Body of pancreas (tissue), 4 donors: Measurements from ENCODE around the gene KCNAB1. TPM values are rescaled to one million over a fixed set of nuclear protein-coding genes. Genes with fewer than 3 reads are reported as not detected.

Experiments
- ATAC-seq: fragments of 150-250 bp; one replicate; pipeline ENCODE4 v1.9.1; 2016
- DNase-seq, 4 donors: peaks; one replicate each; pipeline ENCODE4 v3.0.0-alpha.2; 2019
- H3K27ac ChIP-seq, 4 donors: fragments of 200-600 bp; sonication (generic); 1 replicate in 3 of 4; 2 replicates in 1 of 4; pipeline versions ENCODE4 v1.5.1 to v1.6.1; 2016 to 2019; ENCODE audit warnings: mild to moderate bottlenecking in 1 of 4, mixed read lengths in 1 of 4, moderate library complexity in 1 of 4
- H3K27me3 ChIP-seq, 2 donors: fragments of 200-600 bp; sonication (generic); one replicate each; pipeline ENCODE4 v1.6.0; 2016; ENCODE audit warnings: mild to moderate bottlenecking in 1 of 2
- H3K36me3 ChIP-seq, 2 donors: fragments of 200-600 bp; sonication (generic); replicated peaks in 1 of 2; 2 replicates each; pipeline ENCODE4 v1.5.1; 2016; ENCODE audit warnings: low read depth in 2 of 2; ENCODE audit not compliant: insufficient read depth in 1 of 2
- H3K4me1 ChIP-seq: fragments of 200-600 bp; sonication (generic); one replicate; pipeline ENCODE4 v1.6.0; 2016
- H3K4me3 ChIP-seq, 2 donors: fragments of 200-600 bp; sonication (generic); 1 replicate in 1 of 2; 2 replicates in 1 of 2; pipeline ENCODE4 v1.5.1; 2016 to 2019
- H3K9me3 ChIP-seq, 3 donors: fragments of 200-600 bp; sonication (generic); 1 replicate in 2 of 3; 2 replicates in 1 of 3; pipeline ENCODE4 v1.5.1; 2016
- CTCF ChIP-seq, 7 experiments: fragments of 450-650 bp in 4 of 7; fragments of 200-600 bp in 3 of 7; sonication (generic) in 3 of 7; IDR thresholded peaks; one replicate each; pipeline ENCODE4 v1.5.1; 2016 to 2019; ENCODE audit warnings: antibody characterized with exemption in 7 of 7
- POLR2A ChIP-seq, 3 donors: fragments of 450-650 bp; IDR thresholded peaks; one replicate each; pipeline ENCODE4 v1.6.1; 2016; ENCODE audit warnings: antibody characterized with exemption in 3 of 3, mild to moderate bottlenecking in 2 of 3
- WGBS, 2 donors: methylation state at CpG; one replicate each; pipeline ENCODE4 v1.1.5; 2017; 5-methylcytosine and 5-hydroxymethylcytosine counted together
- intact Hi-C: fragments of 100-400 bp; cut with DNase I; formaldehyde crosslinking; loops from one replicate; pipeline ENCODE4 v1.15.1; 2023
- total RNA-seq, 2 donors: library from RNA; depleted of rRNA; stranded (reverse); fragments of >200 nt; gene quantifications; one replicate each; pipeline ENCODE4 v1.1.0, GENCODE V29; 2016

The KCNAB1 gene
- total RNA-seq, 2 donors from 2014 or later, result 5.2 to 5.3 TPM

- Histone ChIP-seq H3K36me3 (no peaks in the 10 kb centered on the region), H3K4me1 (no peaks in the 10 kb centered on the region), H3K27ac (no peak overlapping the region), H3K9me3 (no peaks in the 10 kb centered on the region), H3K4me3 (no peak overlapping the region), H3K27me3 (no peaks in the 10 kb centered on the region)
- WGBS, 2 donors, result 47 to 51% methylated on average over 2 of the region's 2 CpGs
- TF ChIP-seq POLR2A (IDR thresholded peaks at IDR 0.05), result no peak
- TF ChIP-seq CTCF (IDR thresholded peaks at IDR 0.05), result no peak
- intact Hi-C loops, result no loop called here
- ATAC-seq, result no peak
- DNase-seq, result no peak
Measured at GRCh38 chr3:156511987-156512677, 391.8 kb downstream of the KCNAB1 start.

- Histone ChIP-seq H3K36me3 (no peaks in the 10 kb centered on the region), H3K4me3 (no peak overlapping the region), H3K27ac (no peak overlapping the region), H3K4me1 (no peaks in the 10 kb centered on the region), H3K27me3 (no peaks in the 10 kb centered on the region), H3K9me3 (no peaks in the 10 kb centered on the region)
- no peak for TF ChIP-seq POLR2A (IDR thresholded peaks at IDR 0.05)
- TF ChIP-seq CTCF (IDR thresholded peaks at IDR 0.05), result no peak
- ATAC-seq, result no peak
- intact Hi-C loops, result no loop called here
- 38 to 64% methylated on average over 5 of the region's 5 CpGs for WGBS, 2 donors
- DNase-seq, result no peak
Measured at GRCh38 chr3:156513619-156514018, 393.2 kb downstream of the KCNAB1 start.

GRCh38 chr3:156516284-156516683 is 395.9 kb downstream of the KCNAB1 start:
- intact Hi-C loops, result no loop called here
- Histone ChIP-seq H3K4me3 (no peak overlapping the region), H3K36me3 (no peaks in the 10 kb centered on the region), H3K9me3 (no peaks in the 10 kb centered on the region), H3K4me1 (no peaks in the 10 kb centered on the region), H3K27ac (no peak overlapping the region), H3K27me3 (no peaks in the 10 kb centered on the region)
- DNase-seq (peak in 2 of 4 donors; percentile 22 to 35), ATAC-seq (no peak)
- 59 to 73% methylated on average over 3 of the region's 3 CpGs for WGBS, 2 donors
- no peak for TF ChIP-seq POLR2A (IDR thresholded peaks at IDR 0.05)
- TF ChIP-seq CTCF (IDR thresholded peaks at IDR 0.05), result no peak

- WGBS, 2 donors, result 61 to 66% methylated on average over 1 of the region's 1 CpG
- peak; percentile 30 for ATAC-seq
- Histone ChIP-seq H3K27ac (no peak overlapping the region), H3K9me3 (no peaks in the 10 kb centered on the region), H3K36me3 (no peaks in the 10 kb centered on the region), H3K27me3 (no peaks in the 10 kb centered on the region), H3K4me1 (no peaks in the 10 kb centered on the region), H3K4me3 (no peak overlapping the region)
- no peak for TF ChIP-seq CTCF (IDR thresholded peaks at IDR 0.05)
- no peak for TF ChIP-seq POLR2A (IDR thresholded peaks at IDR 0.05)
- DNase-seq, result no peak
- intact Hi-C loops, result no loop called here
Measured at GRCh38 chr3:156516961-156517360, 396.6 kb downstream of the KCNAB1 start.

- TF ChIP-seq POLR2A (IDR thresholded peaks at IDR 0.05) (no peak), CTCF (IDR thresholded peaks at IDR 0.05) (no peak)
- no peaks in the 10 kb centered on the region for H3K36me3 ChIP-seq
- H3K4me1 ChIP-seq, result no peaks in the 10 kb centered on the region
- H3K27ac ChIP-seq, result no peak overlapping the region
- intact Hi-C loops, result no loop called here
- no peaks in the 10 kb centered on the region for H3K9me3 ChIP-seq
- H3K4me3 ChIP-seq, result no peak overlapping the region
- DNase-seq (no peak), ATAC-seq (no peak)
- no peaks in the 10 kb centered on the region for H3K27me3 ChIP-seq
Measured at GRCh38 chr3:156518726-156519125, 398.3 kb downstream of the KCNAB1 start.
